A549 treated with ZK216348 at 1 μM for 4 hours (cell line): ENCODE results near the gene SLC35B3. TPM values are rescaled to one million over a fixed set of nuclear protein-coding genes. Genes with fewer than 3 reads are reported as not detected.

Source experiments
- total RNA-seq: library from RNA; stranded (reverse); fragments of 200-300 nt; extraction: Qiagen RNA extraction; gene quantifications from 5 replicates; pipeline ENCODE4 v1.2.3, GENCODE V29; 2022; ENCODE audit warnings: low read depth

The SLC35B3 gene
- total RNA-seq: 5.6 to 8.0 TPM (median 7.8 TPM) in 5 replicates

DNA sequence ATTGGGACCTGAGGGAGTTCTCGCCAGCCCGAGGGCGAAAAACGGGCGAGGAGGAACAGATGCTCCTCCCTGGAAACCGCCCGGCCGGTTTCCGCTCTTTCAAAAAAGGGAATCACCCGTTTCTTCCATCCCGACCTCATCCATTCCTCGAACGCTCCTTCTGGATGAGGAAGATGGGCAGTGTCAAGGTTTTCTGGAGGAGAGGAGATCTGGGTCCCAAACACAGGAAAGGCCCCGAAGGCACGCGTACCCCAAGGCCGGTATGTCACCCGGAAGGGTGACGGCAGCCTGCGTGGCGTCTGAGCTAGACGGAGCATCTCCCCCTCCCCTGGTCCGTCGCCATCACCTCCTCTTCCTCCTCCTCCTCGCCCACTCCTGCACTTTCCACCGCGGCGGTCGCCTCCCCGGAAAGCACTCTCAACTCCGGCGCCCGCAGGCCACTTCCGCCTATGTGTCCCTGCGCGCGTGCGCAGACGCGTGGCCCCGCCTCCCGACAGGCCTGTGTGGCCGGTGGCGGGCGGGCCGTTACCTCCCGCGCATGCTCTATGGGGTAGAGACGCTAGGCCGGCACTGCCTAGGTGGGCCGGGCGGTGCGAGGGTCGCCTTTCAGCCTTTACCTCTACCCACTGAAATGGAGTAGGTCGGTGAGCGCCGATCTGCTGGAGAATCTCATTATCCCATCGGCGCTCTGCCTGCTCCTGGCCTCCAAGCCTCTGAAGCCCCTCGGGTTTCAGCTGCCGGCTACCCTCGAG is at the start of gene SLC35B3:
SLC35B3 (minus strand) TSS at position 453 of the 752 bp plus-strand sequence.

